NCI-H2029 treated with DMSO at 0.1 percent for 48 hours (cell line): ENCODE measurements around the gene PLA2G5.

Experiments
- DNase-seq: peaks from one replicate; lab custom pipeline; 2025; lab: John Stamatoyannopoulos, UW

PLA2G5 gene

DNA sequence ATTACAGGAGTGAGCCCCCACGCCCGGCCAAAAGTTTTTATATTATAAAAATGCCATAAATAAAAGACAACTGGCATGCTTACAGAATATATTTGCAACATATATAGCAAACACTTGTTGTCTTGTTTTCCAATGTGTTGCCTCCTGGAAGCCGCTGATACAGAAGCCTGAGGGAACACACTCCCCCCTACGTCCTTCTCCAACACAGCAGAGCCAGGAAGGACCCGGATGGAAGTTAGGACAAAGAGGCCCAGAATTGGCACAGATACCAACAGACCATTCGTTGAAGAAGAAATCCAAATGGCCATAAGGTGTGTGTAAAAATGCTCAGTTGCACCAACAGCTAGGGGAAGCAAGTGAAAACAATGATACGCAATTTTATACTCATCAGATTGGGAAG is 1.3 kb upstream of the PLA2G5 start:
- no peak for DNase-seq

- no peak for DNase-seq
Measured at GRCh38 chr1:20070357-20070756, 363 bp downstream of the PLA2G5 start.

DNA sequence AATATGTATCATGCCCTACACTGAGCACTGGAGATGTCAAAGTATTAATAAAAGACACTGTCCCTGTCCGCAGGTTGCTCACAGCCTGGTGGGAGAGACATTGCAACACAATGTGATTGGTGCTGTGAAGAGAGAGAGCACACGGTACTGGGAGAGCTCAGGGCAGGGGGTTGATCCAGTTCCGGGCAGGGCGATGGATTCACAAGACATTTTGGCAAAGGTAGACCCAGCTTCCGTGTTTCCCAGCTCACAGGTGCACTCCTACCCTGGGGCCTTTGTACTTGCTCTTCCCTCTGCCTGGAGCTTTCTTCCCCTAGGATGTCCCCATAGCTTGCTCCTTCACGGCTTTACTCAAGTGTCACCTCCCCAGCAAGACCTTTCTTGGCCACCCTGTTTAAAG is 1.4 kb downstream of the PLA2G5 start:
- DNase-seq = no peak

DNA sequence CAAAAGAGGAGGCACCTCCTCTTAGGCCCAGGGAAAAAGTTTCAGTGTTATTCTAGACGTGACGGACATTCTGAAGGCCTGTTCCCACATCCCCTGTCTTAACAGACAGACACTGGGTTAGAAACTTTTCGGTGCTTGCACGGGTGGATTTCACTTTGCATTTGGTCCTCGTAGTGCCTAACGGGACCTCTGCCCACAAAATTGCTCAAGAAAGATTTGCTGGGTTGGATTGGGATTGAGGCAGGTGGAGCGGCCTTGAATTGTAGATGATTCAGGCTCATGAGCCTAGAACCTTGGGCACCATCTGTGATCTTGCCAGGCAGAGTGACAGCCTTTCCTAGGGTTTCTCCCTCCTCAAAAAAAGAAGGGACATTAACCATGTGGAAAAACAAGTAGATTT is 2.8 kb downstream of the PLA2G5 start:
- no peak for DNase-seq

- DNase-seq = no peak
Measured at GRCh38 chr1:20073256-20073655, 3.3 kb downstream of the PLA2G5 start.

- no peak for DNase-seq
Measured at GRCh38 chr1:20074055-20074724, 4.2 kb downstream of the PLA2G5 start.

DNA sequence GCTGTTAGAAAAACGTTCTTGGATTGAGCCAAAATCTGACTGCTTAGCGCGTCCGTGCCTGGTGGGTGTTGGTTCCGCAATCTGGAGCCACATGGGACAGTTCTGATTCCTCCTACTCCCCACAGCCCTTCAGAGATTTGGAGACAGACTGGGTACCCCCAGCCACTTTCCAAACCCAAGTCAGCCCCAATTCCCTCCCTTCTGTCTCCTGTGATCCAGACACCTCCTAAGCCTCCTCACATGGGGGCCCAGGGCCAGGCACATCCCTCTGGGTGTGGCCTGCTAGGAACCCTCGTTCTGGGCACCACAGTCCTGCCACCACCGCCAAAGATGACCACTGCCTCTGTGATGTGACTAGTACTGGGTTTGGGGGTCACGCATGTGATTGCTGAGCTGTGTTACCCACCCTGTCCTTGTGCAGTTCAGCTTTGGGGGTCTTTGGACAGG is 4.8 kb downstream of the PLA2G5 start:
- no peak for DNase-seq

DNA sequence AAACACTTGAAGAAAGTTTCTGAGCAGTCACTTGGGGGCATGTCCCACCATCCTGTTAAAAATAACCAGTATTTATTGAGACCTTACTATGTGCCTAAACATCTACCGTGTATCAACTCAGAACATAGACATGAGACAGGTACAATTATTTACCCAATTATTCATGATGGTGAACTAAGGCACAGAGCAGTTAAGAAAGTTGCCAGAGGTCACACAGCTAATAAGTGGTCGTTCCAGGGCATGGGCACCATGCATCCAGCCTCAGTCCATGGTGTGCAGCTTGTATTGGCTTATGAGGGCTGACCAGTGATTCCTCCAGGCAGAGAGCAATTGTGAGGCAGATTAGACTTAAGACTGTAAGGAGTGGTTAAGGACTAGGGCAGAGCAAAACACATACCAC is 5.4 kb downstream of the PLA2G5 start:
- no peak for DNase-seq

- no peak for DNase-seq
Measured at GRCh38 chr1:20076223-20076622, 6.2 kb downstream of the PLA2G5 start.

DNA sequence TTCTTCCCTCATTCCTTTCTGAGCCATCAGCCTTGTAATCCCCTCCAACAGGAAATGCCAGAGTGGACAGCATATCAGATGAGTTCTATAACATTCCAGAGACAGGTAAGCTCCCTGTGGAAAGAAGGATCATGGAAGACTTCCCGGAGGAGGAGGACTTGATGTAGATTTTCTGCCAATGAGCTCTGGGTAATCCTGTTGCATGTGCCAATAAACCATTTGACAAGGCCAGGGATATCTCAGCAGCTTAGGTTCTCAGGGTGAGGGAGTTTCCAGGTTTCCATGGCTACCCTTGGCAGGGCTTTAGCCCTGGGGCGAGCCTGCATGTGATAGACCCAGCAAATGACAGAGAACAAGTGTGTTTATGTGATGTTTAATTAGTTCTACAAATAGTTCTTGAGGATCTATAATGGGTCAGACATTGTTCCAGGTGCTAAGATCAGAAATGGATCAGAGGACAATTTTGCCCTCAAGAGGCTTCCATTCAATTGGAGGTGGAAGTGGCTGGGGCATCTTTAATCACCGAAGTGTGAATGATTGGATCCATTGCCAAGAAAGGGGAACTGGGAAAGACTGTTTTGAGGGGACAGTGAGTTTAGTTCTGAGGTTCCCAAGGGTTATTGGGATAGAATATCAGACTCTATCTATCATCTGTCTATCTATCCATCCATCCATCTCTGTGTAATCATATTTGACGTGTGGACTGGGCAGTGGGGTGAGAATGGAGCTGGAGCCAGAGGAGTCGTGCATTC is 6.9 kb downstream of the PLA2G5 start:
- DNase-seq = no peak

DNA sequence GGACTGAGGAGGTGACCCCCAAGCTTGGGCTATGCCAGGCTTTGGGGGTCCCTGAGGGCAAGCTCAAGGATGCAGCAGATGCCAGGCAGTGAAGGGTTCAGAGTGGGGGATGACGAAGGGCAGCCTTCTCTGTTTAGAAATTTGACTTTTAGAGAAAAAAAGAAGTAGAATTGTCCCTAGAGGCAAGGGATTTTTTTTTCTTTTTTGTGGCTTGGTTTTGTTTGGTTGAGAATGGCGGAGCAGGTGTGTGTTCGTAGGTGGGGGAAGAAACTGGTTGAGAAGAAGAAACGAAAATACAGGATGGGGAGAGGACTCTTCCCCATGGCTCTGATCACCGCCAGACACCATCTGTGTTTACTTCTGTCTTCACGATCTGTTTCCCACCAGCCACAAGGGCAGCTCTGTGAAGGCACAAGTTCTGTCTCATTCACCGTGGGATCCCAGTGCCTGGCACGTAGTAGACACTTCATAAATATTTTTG is 8.2 kb downstream of the PLA2G5 start:
- DNase-seq = no peak

DNA sequence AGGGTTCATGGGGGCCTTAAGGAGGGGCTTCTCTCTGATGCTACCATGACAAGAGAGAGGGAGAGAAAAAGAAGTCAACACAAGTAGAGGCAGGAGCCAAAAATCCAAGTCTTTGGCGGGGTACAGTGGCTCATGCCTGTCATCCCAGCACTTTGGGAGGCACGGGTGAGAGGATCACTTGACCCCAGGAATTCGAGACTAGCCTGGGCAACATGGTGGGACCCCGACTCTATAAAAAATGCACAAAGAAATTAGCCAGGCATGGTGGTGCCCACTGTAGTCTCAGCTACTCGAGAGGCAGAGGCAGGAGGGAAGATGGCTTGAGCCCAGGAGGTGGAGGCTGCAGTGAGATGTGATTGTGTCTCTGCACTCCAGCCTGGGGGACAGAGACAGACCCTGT is 8.7 kb downstream of the PLA2G5 start:
- DNase-seq = no peak

DNA sequence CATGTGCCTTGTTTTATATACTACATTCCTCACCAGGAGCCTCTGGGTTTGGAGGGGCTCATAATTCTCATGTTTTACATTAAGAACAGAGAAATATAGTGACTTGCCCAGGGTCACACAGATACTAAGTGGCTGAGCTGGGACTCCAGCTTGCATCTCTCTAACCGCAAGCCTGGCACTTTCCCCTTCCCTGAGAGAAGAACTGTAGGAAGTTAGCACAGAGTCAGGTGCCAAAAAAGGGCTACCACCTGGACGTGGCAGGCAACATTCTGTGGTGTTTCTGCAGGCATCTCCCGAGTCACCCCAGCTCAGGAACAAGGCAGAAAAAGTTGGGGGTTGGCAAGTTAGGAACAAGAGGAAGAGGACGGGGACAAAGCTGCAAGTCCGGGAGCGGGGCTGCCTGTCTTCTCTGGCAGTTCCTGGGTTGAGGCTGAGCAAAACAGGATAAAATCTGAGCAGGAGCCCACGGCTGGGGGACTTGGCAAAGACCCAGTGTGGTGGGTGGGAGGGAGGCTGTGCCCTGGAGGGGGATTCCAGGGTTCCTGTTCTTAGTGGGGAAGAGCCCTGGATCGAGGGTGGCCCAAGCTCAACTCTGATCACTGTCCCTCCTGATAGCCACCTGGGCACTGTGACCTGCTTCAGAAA is 9.8 kb downstream of the PLA2G5 start:
- no peak for DNase-seq

DNA sequence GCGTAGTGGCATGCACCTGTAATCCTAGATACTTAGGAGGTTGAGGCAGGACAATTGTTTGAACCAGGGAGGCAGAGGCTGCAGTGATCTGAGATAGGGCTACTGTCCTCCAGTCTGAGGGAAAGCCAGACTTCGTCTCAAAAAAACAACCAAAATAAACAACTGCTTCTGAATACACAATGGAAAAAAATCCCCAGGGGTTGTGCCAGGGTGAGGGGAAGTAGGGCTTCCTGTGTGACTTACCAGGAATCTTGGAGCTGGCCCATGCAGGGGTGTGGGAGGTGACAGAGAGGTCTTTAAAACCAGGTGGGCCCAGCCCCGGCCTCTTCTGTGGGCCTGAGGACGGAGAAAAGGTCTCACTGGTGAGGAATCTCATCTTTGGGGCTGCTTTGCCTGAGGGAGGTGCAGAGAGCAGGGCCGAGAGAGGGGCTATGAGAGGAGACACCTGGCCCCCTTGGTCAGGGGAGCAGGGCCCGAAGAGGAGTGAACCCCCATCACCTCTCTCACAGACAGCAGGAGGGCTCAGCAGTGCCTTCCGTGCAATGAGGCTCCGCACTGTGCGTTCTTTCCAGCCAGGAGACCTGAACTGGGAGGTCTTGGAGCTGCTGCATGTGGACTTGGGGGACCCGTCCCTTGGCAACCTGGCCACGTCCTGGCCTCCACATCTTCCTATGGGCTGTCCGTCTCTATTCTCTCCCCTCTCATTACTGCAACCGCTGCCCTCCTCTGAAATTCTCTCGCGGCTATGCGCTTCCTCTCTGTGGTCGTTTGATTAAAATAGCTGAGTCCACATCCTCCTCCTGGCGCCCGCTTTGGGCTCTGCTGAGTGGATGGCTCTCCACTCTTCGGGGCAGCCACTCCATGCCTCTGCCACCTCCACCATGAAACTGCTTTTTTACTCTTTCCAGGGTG is 10.7 kb downstream of the PLA2G5 start:
- no peak for DNase-seq

DNA sequence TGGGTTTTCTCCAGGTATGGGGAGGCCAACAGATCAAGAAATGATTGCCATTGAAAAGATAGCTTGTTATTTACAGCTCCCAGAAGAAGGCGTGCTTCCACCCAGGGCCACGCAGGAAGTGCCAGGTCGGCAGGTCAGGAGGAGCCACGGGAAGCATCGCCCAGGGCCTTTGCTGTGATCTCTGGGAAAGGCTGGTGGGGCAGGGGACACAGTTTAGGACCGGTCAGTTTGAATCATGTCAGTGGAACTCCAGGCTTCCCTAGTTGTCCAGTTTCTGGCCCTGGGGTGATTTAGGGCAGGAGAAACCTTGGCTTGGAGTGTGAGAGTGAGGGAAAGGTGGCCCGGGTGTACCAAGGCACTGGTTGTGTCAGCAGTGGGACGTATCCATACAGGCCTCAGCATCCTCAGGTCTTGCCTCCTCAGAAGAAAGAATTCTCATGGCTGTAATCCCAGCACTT is 11.4 kb downstream of the PLA2G5 start:
- DNase-seq = no peak

DNA sequence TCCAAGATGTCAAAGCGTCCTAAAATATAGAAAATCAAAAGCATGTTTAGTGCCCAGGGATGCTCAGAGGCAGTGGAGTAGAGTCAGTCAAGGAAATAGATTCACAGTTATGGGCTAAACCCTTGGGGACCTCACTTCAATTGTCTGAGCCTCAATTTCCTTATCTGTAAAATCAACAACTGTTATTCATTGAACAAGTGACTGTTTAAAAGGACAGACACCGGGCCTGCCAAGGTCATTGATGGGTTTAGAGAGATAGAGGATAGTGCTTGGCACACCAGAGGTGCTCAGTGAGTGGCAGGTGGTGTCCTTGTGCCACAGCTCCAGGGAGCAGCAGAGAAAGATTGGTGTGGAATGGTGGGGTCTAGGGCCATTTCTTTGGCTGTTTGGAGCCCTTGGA is 12.8 kb downstream of the PLA2G5 start:
- DNase-seq = no peak

DNA sequence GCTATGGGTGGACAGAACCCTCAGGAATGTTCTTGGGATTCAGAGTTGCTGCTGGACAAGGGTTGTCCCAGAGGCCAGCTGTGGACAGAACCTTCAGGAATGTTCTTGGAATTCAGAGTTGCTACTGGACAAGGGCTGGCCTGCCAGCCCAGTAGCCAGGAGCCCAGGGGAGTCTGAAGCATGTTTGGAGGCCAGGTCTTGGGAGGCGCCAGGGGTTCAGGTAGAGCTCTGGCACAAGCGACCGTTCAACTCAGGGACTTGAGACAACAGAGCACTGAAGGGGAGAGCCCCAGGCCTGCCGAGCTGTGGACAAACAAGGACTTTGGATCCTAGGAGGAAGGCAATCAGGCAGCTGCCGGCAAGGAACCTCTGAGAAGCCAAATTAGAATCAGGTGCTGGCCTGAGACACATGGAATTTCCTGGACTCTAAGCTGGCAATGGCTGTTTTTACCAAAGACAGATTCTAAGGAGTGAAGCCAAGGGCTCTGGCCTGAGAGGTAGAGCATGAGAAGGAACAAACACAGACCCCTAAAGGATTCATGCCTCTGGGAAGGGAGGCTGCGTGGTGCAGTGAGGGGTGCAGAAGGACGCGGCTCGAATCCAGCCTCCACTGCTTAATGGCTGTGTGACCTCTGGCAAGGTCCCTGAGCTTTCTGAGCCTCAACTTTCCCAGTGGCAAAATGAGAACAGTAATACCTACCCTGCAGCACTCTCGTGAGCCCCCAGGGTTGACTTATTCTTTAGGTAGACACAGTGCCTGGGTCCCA is 13.4 kb downstream of the PLA2G5 start:
- DNase-seq = no peak

DNA sequence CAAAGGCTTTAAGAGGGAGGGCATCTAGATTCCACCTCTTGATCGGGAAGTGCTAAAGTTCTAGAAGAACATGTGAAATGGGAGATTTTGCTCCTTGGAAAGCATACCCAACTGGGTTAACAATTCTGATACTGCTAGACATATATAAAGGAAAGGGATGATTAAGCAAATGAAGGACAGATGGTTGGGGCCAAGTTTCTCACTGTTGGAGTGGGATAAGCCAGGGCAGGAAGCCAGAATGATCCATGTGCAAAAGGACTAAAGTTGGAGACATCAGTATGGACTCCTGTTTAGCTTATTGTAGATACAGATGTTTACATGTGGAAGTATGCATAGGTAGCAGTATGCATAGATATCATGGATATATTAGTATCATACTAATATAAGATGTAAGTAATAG is 16.8 kb downstream of the PLA2G5 start:
- no peak for DNase-seq

GRCh38 chr1:20087668-20088067 is 17.7 kb downstream of the PLA2G5 start:
- no peak for DNase-seq

DNA sequence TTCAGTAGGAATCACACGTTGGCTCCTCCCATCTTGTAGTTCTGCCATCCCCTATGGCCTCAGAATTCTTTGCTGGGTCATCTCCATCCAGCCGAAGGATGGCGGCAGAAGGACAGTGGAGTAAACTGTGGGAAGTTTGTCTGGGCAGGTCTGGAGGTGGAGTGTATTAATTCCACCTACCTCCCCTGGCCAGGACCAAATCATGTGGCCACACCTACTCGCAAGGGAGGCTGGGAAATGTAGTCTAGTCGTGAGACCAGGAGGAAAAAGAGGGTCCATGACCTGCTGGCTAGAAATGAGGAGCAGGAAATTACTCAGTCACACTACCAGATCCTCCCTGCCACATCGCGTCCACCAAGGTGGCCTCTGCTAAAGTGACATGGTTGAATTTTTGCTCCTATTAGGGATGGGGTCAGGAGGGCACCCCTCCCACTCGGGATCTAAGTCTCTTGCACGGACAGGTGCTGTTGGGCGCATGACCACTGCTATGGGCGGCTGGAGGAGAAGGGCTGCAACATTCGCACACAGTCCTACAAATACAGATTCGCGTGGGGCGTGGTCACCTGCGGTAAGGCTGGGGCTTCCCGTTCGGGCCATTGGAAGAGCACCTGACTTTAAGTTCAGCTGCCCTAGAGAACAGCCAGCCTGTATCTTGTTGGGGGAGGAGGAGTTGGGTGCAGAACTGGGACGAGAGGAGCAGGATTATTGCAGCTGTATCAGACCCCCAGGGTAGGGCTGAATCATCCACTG is 19.5 kb downstream of the PLA2G5 start:
- DNase-seq = no peak
